ENCODE results near the gene MORC4. TPM values are rescaled to one million over a fixed set of nuclear protein-coding genes. Genes with fewer than 3 reads are reported as not detected.

MORC4 gene
- total RNA-seq, 1 experiment from 2014 or later = 14.4 TPM

GRCh38 chrX:106906361-106906760 is 93.7 kb downstream of the MORC4 start:
- no peak for DNase-seq (ENCODE audit: low read depth)

- no peak for DNase-seq (ENCODE audit: low read depth)
Observed at GRCh38 chrX:106905064-106905708, 94.8 kb downstream of the MORC4 start.

- DNase-seq (ENCODE audit: low read depth) = no peak
Observed at GRCh38 chrX:106903856-106904528, 96.0 kb downstream of the MORC4 start.

- no peak for DNase-seq (ENCODE audit: low read depth)
Observed at GRCh38 chrX:106903291-106903824, 96.7 kb downstream of the MORC4 start, which contains the start of gene RIPPLY1. Gene RIPPLY1 (minus strand): TSS chrX:106903341. CDS start chrX:106903287, 54 bp downstream.

GRCh38 chrX:106902684-106903083 is 97.3 kb downstream of the MORC4 start:
- no peak for DNase-seq (ENCODE audit: low read depth)

GRCh38 chrX:106901781-106902219 is 98.2 kb downstream of the MORC4 start:
- no peak for DNase-seq (ENCODE audit: low read depth)

- no peak for DNase-seq (ENCODE audit: low read depth)
Observed at GRCh38 chrX:106901341-106901740, 98.7 kb downstream of the MORC4 start.

GRCh38 chrX:106899841-106900240 is 100.2 kb downstream of the MORC4 start:
- no peak for DNase-seq (ENCODE audit: low read depth)

- peak; percentile 31 for DNase-seq (ENCODE audit: low read depth)
Observed at GRCh38 chrX:106899276-106899675, 100.7 kb downstream of the MORC4 start.

- peak; percentile 62 for DNase-seq (ENCODE audit: low read depth)
Observed at GRCh38 chrX:106898462-106898861, 101.5 kb downstream of the MORC4 start.

- DNase-seq (ENCODE audit: low read depth) = peak; percentile 43
Observed at GRCh38 chrX:106897259-106897658, 102.8 kb downstream of the MORC4 start.

GRCh38 chrX:106894978-106895452 is 105.0 kb downstream of the MORC4 start:
- peak; percentile 90 for DNase-seq (ENCODE audit: low read depth)

- peak; percentile 71 for DNase-seq (ENCODE audit: low read depth)
Observed at GRCh38 chrX:106894392-106894909, 105.6 kb downstream of the MORC4 start.

GRCh38 chrX:106891762-106892460 is 108.1 kb downstream of the MORC4 start:
- DNase-seq (ENCODE audit: low read depth) = no peak

Other genes with a start within 250 kb of the MORC4 start
- gene TBC1D8B, start 197.5 kb downstream of the MORC4 start, total RNA-seq (2014; rRNA removed; shearing (Covaris generic)) = 0.94 and 1.9 TPM in 2 replicates
- 0.20 TPM in 1 of 2 replicates, not detected in the other for gene RIPPLY1, start 96.9 kb downstream of the MORC4 start, total RNA-seq (2014; rRNA removed; shearing (Covaris generic))
- gene CLDN2, start 79.8 kb downstream of the MORC4 start, total RNA-seq (2014; rRNA removed; shearing (Covaris generic)) = 0.03 and 0.10 TPM in 2 replicates
- gene RBM41, start 118.6 kb upstream of the MORC4 start, total RNA-seq (2014; rRNA removed; shearing (Covaris generic)) = 6.3 and 8.1 TPM in 2 replicates
- gene NUP62CL, start 206.2 kb upstream of the MORC4 start, total RNA-seq (2014; rRNA removed; shearing (Covaris generic)) = not detected in 2 replicates
- not detected in 2 replicates for gene DNAAF6, start 206.4 kb upstream of the MORC4 start, total RNA-seq (2014; rRNA removed; shearing (Covaris generic))

All from HT1080 (cell line).